Measurements from ENCODE around the gene NDUFAF8.

NDUFAF8 gene

GRCh38 chr17:81241203-81241602 is 2.1 kb downstream of the NDUFAF8 start:
- no peak for DNase-seq

- peak; percentile 16 for DNase-seq
Observed at GRCh38 chr17:81241648-81242420, 2.7 kb downstream of the NDUFAF8 start.

GRCh38 chr17:81242421-81243332 is 3.6 kb downstream of the NDUFAF8 start:
- DNase-seq: no peak

GRCh38 chr17:81243333-81243664 is 4.2 kb downstream of the NDUFAF8 start:
- DNase-seq: no peak

GRCh38 chr17:81244358-81245023 is 5.4 kb downstream of the NDUFAF8 start:
- DNase-seq: no peak

GRCh38 chr17:81245024-81245664 is 6.0 kb downstream of the NDUFAF8 start:
- no peak for DNase-seq

GRCh38 chr17:81245665-81246342 is 6.7 kb downstream of the NDUFAF8 start:
- DNase-seq: no peak

- DNase-seq: no peak
Observed at GRCh38 chr17:81246343-81246670, 7.2 kb downstream of the NDUFAF8 start.

GRCh38 chr17:81246679-81247338 is 7.7 kb downstream of the NDUFAF8 start:
- DNase-seq: no peak

GRCh38 chr17:81247339-81247990 is 8.3 kb downstream of the NDUFAF8 start:
- DNase-seq: no peak

GRCh38 chr17:81248649-81249048 is 9.5 kb downstream of the NDUFAF8 start:
- no peak for DNase-seq

GRCh38 chr17:81249223-81250040 is 10.3 kb downstream of the NDUFAF8 start:
- no peak for DNase-seq

GRCh38 chr17:81250286-81251093 is 11.4 kb downstream of the NDUFAF8 start:
- DNase-seq: peak; percentile 71

GRCh38 chr17:81251094-81251708 is 12.1 kb downstream of the NDUFAF8 start:
- DNase-seq: peak; percentile 83

- DNase-seq: peak; percentile 83
Observed at GRCh38 chr17:81251709-81252301, 12.7 kb downstream of the NDUFAF8 start.

GRCh38 chr17:81252326-81252986 is 13.3 kb downstream of the NDUFAF8 start:
- DNase-seq: no peak

GRCh38 chr17:81252987-81253329 is 13.8 kb downstream of the NDUFAF8 start:
- no peak for DNase-seq
